Gastrocnemius medialis (tissue), 4 donors: ENCODE measurements around the gene CNGB1.

Source experiments
- CTCF ChIP-seq, 5 experiments: fragments of 450-650 bp in 3 of 5; fragments of 200-600 bp in 2 of 5; sonication (generic) in 2 of 5; IDR thresholded peaks in 4 of 5; conservative IDR thresholded peaks in 1 of 5; 1 replicate in 4 of 5; 2 replicates in 1 of 5; pipeline ENCODE4 v1.5.1; 2016 to 2019; ENCODE audit warnings: antibody characterized with exemption in 5 of 5, mild to moderate bottlenecking in 3 of 5, moderate library complexity in 3 of 5
- POLR2A ChIP-seq, 2 donors: fragments of 450-650 bp; IDR thresholded peaks; one replicate each; pipeline ENCODE4 v1.6.1; 2017; ENCODE audit warnings: antibody characterized with exemption in 2 of 2, mild to moderate bottlenecking in 2 of 2, moderate library complexity in 2 of 2

GRCh38 chr16:57929250-57929649, 41.7 kb downstream of the CNGB1 start:
- TF ChIP-seq CTCF (IDR thresholded peaks at IDR 0.05 in 4 of 5, conservative IDR thresholded peaks at IDR 0.05 in 1 of 5): no peak
- no peak for TF ChIP-seq POLR2A (IDR thresholded peaks at IDR 0.05)
